NB4 (cell line): ENCODE measurements around the gene STAM2.
A peak's percentile ranks its signal among the peaks of the same experiment; 100 is the strongest.

Experiments
- DNase-seq: peaks from one replicate; pipeline ENCODE4 v3.0.0; 2010; ENCODE audit warnings: low read depth
- H3K4me3 ChIP-seq: one replicate; pipeline ENCODE4 v1.5.1; 2011; ENCODE audit warnings: mild to moderate bottlenecking, low read depth, low read length, moderate library complexity
- CTCF ChIP-seq: IDR thresholded peaks from one replicate; pipeline ENCODE4 v1.5.1; 2012; ENCODE audit warnings: low read depth, low read length
- MAX ChIP-seq: IDR thresholded peaks from 2 replicates; pipeline ENCODE4 v1.6.1; 2011; ENCODE audit warnings: low read depth, low read length
- MYC ChIP-seq: IDR thresholded peaks from 2 replicates; pipeline ENCODE4 v1.6.1; 2011; ENCODE audit warnings: low read depth, low read length
- POLR2A ChIP-seq: IDR thresholded peaks from 2 replicates; pipeline ENCODE4 v1.6.1; 2011; ENCODE audit warnings: mild to moderate bottlenecking; ENCODE audit not compliant: insufficient read length; ENCODE audit errors: extremely low read depth

The STAM2 gene

GRCh38 chr2:152097801-152098495 lies 77.6 kb downstream of the STAM2 start:
- H3K4me3 ChIP-seq: peak overlapping the region; percentile 67
- no peak for TF ChIP-seq MAX
- TF ChIP-seq CTCF: no peak
- TF ChIP-seq POLR2A: no peak
- TF ChIP-seq MYC: no peak
- DNase-seq: peak; percentile 42

GRCh38 chr2:152097290-152097800 lies 78.2 kb downstream of the STAM2 start:
- TF ChIP-seq MAX (no peak), MYC (no peak), POLR2A (no peak), CTCF (no peak)
- H3K4me3 ChIP-seq: peak overlapping the region; percentile 67
- peak; percentile 30 for DNase-seq

- H3K4me3 ChIP-seq: no peak overlapping the region
- DNase-seq: no peak
- TF ChIP-seq MYC (no peak), CTCF (no peak), MAX (no peak), POLR2A (no peak)
Measured at GRCh38 chr2:152095146-152095545, 80.4 kb downstream of the STAM2 start.

- peak; percentile 76 for DNase-seq
- H3K4me3 ChIP-seq: no peak overlapping the region
- no peak for TF ChIP-seq POLR2A
- no peak for TF ChIP-seq CTCF
- no peak for TF ChIP-seq MAX
- no peak for TF ChIP-seq MYC
Measured at GRCh38 chr2:152094014-152094413, 81.5 kb downstream of the STAM2 start.

- TF ChIP-seq CTCF (no peak), MYC (no peak), MAX (no peak), POLR2A (no peak)
- H3K4me3 ChIP-seq: no peak overlapping the region
- no peak for DNase-seq
Measured at GRCh38 chr2:152093464-152093863, 82.1 kb downstream of the STAM2 start.
